ENCODE measurements around the gene MTG1. TPM values are rescaled to one million over a fixed set of nuclear protein-coding genes. Genes with fewer than 3 reads are reported as not detected.
"Not testable (repeated sequence)": the region's sequence is repeated elsewhere in the genome, so short reads cannot be mapped to it uniquely, and the experiment has no call there.

Gene MTG1
- total RNA-seq, 2 donors from 2014 or later = 48.7 to 51.2 TPM

- Mint-ChIP-seq H3K36me3 (ENCODE audit: low read depth) (peaks cover 8% of the 10 kb centered on the region), H3K27me3 (peaks cover 6% of the 10 kb centered on the region), H3K27ac (no peak overlapping the region), H3K4me1 (peaks cover 5% of the 10 kb centered on the region), H3K4me3 (no peak overlapping the region)
- DNase-seq = no peak
- H3K9me3 ChIP-seq (ENCODE audit: control insufficient read depth, low read length, poor library complexity, severe bottlenecking) = no peaks in the 10 kb centered on the region
- no peak for ATAC-seq
Measured at GRCh38 chr10:133420579-133420978, 26.6 kb downstream of the MTG1 start.

- H3K27me3 Mint-ChIP-seq = peaks cover 6% of the 10 kb centered on the region
- H3K4me3 Mint-ChIP-seq = peak overlapping the region; percentile 21
- peaks cover 5% of the 10 kb centered on the region for H3K36me3 Mint-ChIP-seq (ENCODE audit: low read depth)
- H3K27ac Mint-ChIP-seq = no peak overlapping the region
- peaks cover 5% of the 10 kb centered on the region for H3K4me1 Mint-ChIP-seq
- ATAC-seq (no peak), DNase-seq (no peak)
- no peaks in the 10 kb centered on the region for H3K9me3 ChIP-seq (ENCODE audit: control insufficient read depth, low read length, poor library complexity, severe bottlenecking)
Measured at GRCh38 chr10:133421336-133422222, 27.6 kb downstream of the MTG1 start.

- H3K4me3 Mint-ChIP-seq = no peak overlapping the region
- no peak for ATAC-seq
- peaks cover 6% of the 10 kb centered on the region for H3K27me3 Mint-ChIP-seq
- H3K36me3 Mint-ChIP-seq (ENCODE audit: low read depth) = peaks cover 5% of the 10 kb centered on the region
- H3K27ac Mint-ChIP-seq = no peak overlapping the region
- H3K4me1 Mint-ChIP-seq = peaks cover 5% of the 10 kb centered on the region
- no peak for DNase-seq
- H3K9me3 ChIP-seq (ENCODE audit: control insufficient read depth, low read length, poor library complexity, severe bottlenecking) = no peaks in the 10 kb centered on the region
Measured at GRCh38 chr10:133422223-133422806, 28.4 kb downstream of the MTG1 start.

GRCh38 chr10:133422807-133423771, 29.1 kb downstream of the MTG1 start:
- peaks cover 5% of the 10 kb centered on the region for H3K36me3 Mint-ChIP-seq (ENCODE audit: low read depth)
- ATAC-seq (peak; percentile 35), DNase-seq (no peak)
- no peaks in the 10 kb centered on the region for H3K9me3 ChIP-seq (ENCODE audit: control insufficient read depth, low read length, poor library complexity, severe bottlenecking)
- H3K4me1 Mint-ChIP-seq = peaks cover 5% of the 10 kb centered on the region
- H3K27ac Mint-ChIP-seq = no peak overlapping the region
- peak overlapping the region; percentile 81 for H3K4me3 Mint-ChIP-seq
- peaks cover 6% of the 10 kb centered on the region for H3K27me3 Mint-ChIP-seq

- not testable (repeated sequence) for H3K9me3 ChIP-seq (ENCODE audit: control insufficient read depth, low read length, poor library complexity, severe bottlenecking); H3K27ac Mint-ChIP-seq; H3K27me3 Mint-ChIP-seq; H3K4me3 Mint-ChIP-seq; ATAC-seq; DNase-seq; H3K4me1 Mint-ChIP-seq; H3K36me3 Mint-ChIP-seq (ENCODE audit: low read depth)
Measured at GRCh38 chr10:133424102-133424501, 30.1 kb downstream of the MTG1 start.

- not testable (repeated sequence) for H3K27me3 Mint-ChIP-seq; H3K4me1 Mint-ChIP-seq; H3K27ac Mint-ChIP-seq; ATAC-seq; DNase-seq; H3K9me3 ChIP-seq (ENCODE audit: control insufficient read depth, low read length, poor library complexity, severe bottlenecking); H3K36me3 Mint-ChIP-seq (ENCODE audit: low read depth)
- peak within 1 kb of the TSS; percentile 81 for H3K4me3 Mint-ChIP-seq
Measured at GRCh38 chr10:133424601-133425000, 30.6 kb downstream of the MTG1 start, which contains the start of gene SPRN. Gene SPRN, minus strand, starts transcription at chr10:133424625. Its CDS starts 944 bp downstream, at chr10:133423681.

GRCh38 chr10:133429571-133429970, 35.6 kb downstream of the MTG1 start:
- H3K4me3 Mint-ChIP-seq; H3K36me3 Mint-ChIP-seq (ENCODE audit: low read depth); ATAC-seq; H3K9me3 ChIP-seq (ENCODE audit: control insufficient read depth, low read length, poor library complexity, severe bottlenecking); DNase-seq; H3K27ac Mint-ChIP-seq; H3K27me3 Mint-ChIP-seq; H3K4me1 Mint-ChIP-seq: not testable (repeated sequence)

- H3K27me3 Mint-ChIP-seq; H3K9me3 ChIP-seq (ENCODE audit: control insufficient read depth, low read length, poor library complexity, severe bottlenecking); H3K4me3 Mint-ChIP-seq; H3K27ac Mint-ChIP-seq; DNase-seq; H3K4me1 Mint-ChIP-seq; ATAC-seq; H3K36me3 Mint-ChIP-seq (ENCODE audit: low read depth): not testable (repeated sequence)
Measured at GRCh38 chr10:133431888-133432613, 38.1 kb downstream of the MTG1 start.

GRCh38 chr10:133432789-133433188, 38.8 kb downstream of the MTG1 start:
- H3K4me3 Mint-ChIP-seq; DNase-seq; H3K27me3 Mint-ChIP-seq; H3K27ac Mint-ChIP-seq; H3K36me3 Mint-ChIP-seq (ENCODE audit: low read depth); ATAC-seq; H3K9me3 ChIP-seq (ENCODE audit: control insufficient read depth, low read length, poor library complexity, severe bottlenecking); H3K4me1 Mint-ChIP-seq: not testable (repeated sequence)

GRCh38 chr10:133438711-133439273, 44.8 kb downstream of the MTG1 start:
- H3K4me1 Mint-ChIP-seq = peaks cover 36% of the 10 kb centered on the region
- peak; percentile 48 for ATAC-seq
- H3K27me3 Mint-ChIP-seq = peaks cover 7% of the 10 kb centered on the region
- H3K27ac Mint-ChIP-seq = peak overlapping the region; percentile 92
- peak overlapping the region; percentile 85 for H3K4me3 Mint-ChIP-seq
- peaks cover 5% of the 10 kb centered on the region for H3K36me3 Mint-ChIP-seq (ENCODE audit: low read depth)
- no peaks in the 10 kb centered on the region for H3K9me3 ChIP-seq (ENCODE audit: control insufficient read depth, low read length, poor library complexity, severe bottlenecking)
- DNase-seq = no peak

GRCh38 chr10:133439517-133440461, 45.8 kb downstream of the MTG1 start:
- peaks cover 5% of the 10 kb centered on the region for H3K36me3 Mint-ChIP-seq (ENCODE audit: low read depth)
- H3K4me1 Mint-ChIP-seq = peaks cover 36% of the 10 kb centered on the region
- no peaks in the 10 kb centered on the region for H3K9me3 ChIP-seq (ENCODE audit: control insufficient read depth, low read length, poor library complexity, severe bottlenecking)
- no peak for ATAC-seq
- peak overlapping the region; percentile 92 for H3K27ac Mint-ChIP-seq
- DNase-seq = no peak
- H3K4me3 Mint-ChIP-seq = peak overlapping the region; percentile 85
- H3K27me3 Mint-ChIP-seq = peaks cover 7% of the 10 kb centered on the region
